ENCODE data around the gene CCR2.

Gene CCR2

GRCh38 chr3:46354984-46355383 is 1.1 kb downstream of the CCR2 start:
- no peak for DNase-seq (ENCODE audit: low spot score)

GRCh38 chr3:46356276-46356675 is 2.4 kb downstream of the CCR2 start:
- no peak for DNase-seq (ENCODE audit: low spot score)

GRCh38 chr3:46356909-46357308 is 3.0 kb downstream of the CCR2 start:
- no peak for DNase-seq (ENCODE audit: low spot score)

- DNase-seq (ENCODE audit: low spot score), result no peak
Observed at GRCh38 chr3:46358466-46358865, 4.6 kb downstream of the CCR2 start.

GRCh38 chr3:46359733-46360493 is 6.0 kb downstream of the CCR2 start:
- no peak for DNase-seq (ENCODE audit: low spot score)

GRCh38 chr3:46360907-46361306 is 7.0 kb downstream of the CCR2 start:
- DNase-seq (ENCODE audit: low spot score), result peak; percentile 16

- peak; percentile 50 for DNase-seq (ENCODE audit: low spot score)
Observed at GRCh38 chr3:46361408-46362283, 7.7 kb downstream of the CCR2 start.

GRCh38 chr3:46365041-46365440 is 11.1 kb downstream of the CCR2 start:
- DNase-seq (ENCODE audit: low spot score), result no peak

GRCh38 chr3:46365737-46366524 is 12.0 kb downstream of the CCR2 start:
- no peak for DNase-seq (ENCODE audit: low spot score)

- DNase-seq (ENCODE audit: low spot score), result peak; percentile 54
Observed at GRCh38 chr3:46367811-46368210, 13.9 kb downstream of the CCR2 start.

- DNase-seq (ENCODE audit: low spot score), result peak; percentile 73
Observed at GRCh38 chr3:46368569-46368968, 14.7 kb downstream of the CCR2 start.

GRCh38 chr3:46369151-46369550 is 15.2 kb downstream of the CCR2 start:
- no peak for DNase-seq (ENCODE audit: low spot score)

GRCh38 chr3:46369675-46370132 is 15.8 kb downstream of the CCR2 start:
- DNase-seq (ENCODE audit: low spot score), result no peak

GRCh38 chr3:46370839-46371518 is 17.1 kb downstream of the CCR2 start, which contains the start of gene CCR5:
CCR5 (plus strand) TSS chr3:46370946; CDS start chr3:46372903, 1,957 bp downstream.
- no peak for DNase-seq (ENCODE audit: low spot score)

- DNase-seq (ENCODE audit: low spot score), result no peak
Observed at GRCh38 chr3:46371519-46372340, 17.8 kb downstream of the CCR2 start.

- DNase-seq (ENCODE audit: low spot score), result no peak
Observed at GRCh38 chr3:46372492-46373359, 18.8 kb downstream of the CCR2 start.

- DNase-seq (ENCODE audit: low spot score), result no peak
Observed at GRCh38 chr3:46374755-46375154, 20.8 kb downstream of the CCR2 start.

- DNase-seq (ENCODE audit: low spot score), result no peak
Observed at GRCh38 chr3:46375218-46375617, 21.3 kb downstream of the CCR2 start.

- no peak for DNase-seq (ENCODE audit: low spot score)
Observed at GRCh38 chr3:46375814-46376213, 21.9 kb downstream of the CCR2 start.

Measured in HuH-7 (cell line).